HAP-1 (cell line): Measurements from ENCODE around the gene PHTF1.

Experiments
- DNase-seq, 2 experiments: peaks; one replicate each; pipeline ENCODE4 v3.0.0-alpha.2; 2016 to 2020; ENCODE audit warnings: low spot score in 2 of 2
- H3K27me3 ChIP-seq: fragments of 250-450 bp; sonication (Bioruptor Pico); 2 replicates; pipeline ENCODE4 v1.5.1; 2020; ENCODE audit warnings: low read depth, mild to moderate bottlenecking, moderate library complexity
- H3K36me3 ChIP-seq: fragments of 250-450 bp; sonication (Bioruptor Pico); replicated peaks from 2 replicates; pipeline ENCODE4 v1.5.1; 2020; ENCODE audit warnings: mild to moderate bottlenecking
- H3K4me1 ChIP-seq: fragments of 250-450 bp; sonication (Bioruptor Pico); 2 replicates; pipeline ENCODE4 v1.5.1; 2020; ENCODE audit warnings: mild to moderate bottlenecking
- H3K4me3 ChIP-seq: fragments of 250-450 bp; sonication (Bioruptor Pico); 2 replicates; pipeline ENCODE4 v1.5.1; 2020; ENCODE audit warnings: mild to moderate bottlenecking, moderate library complexity
- H3K9me3 ChIP-seq: fragments of 250-450 bp; sonication (Bioruptor Pico); 2 replicates; pipeline ENCODE4 v1.5.1; 2020; ENCODE audit warnings: mild to moderate bottlenecking, moderate library complexity
- in situ Hi-C: fragments of 300-500 bp; cut with MboI; formaldehyde crosslinking; loops from 3 replicates; pipeline ENCODE4 v1.14.3; 2020; ENCODE audit warnings: low sequenced_read_pairs, inconsistent platforms, mixed read lengths

PHTF1 gene

GRCh38 chr1:113787663-113788062, 28.4 kb upstream of the PHTF1 start:
- Histone ChIP-seq H3K4me1 (no peaks in the 10 kb centered on the region; the same call in 1 of the 2 replicates), H3K4me3 (no peak overlapping the region), H3K9me3 (no peaks in the 10 kb centered on the region), H3K27me3 (no peaks in the 10 kb centered on the region), H3K36me3 (no peaks in the 10 kb centered on the region; the same call in 1 of the 2 replicates)
- no peak for DNase-seq
- in situ Hi-C loops = no loop called here

DNA sequence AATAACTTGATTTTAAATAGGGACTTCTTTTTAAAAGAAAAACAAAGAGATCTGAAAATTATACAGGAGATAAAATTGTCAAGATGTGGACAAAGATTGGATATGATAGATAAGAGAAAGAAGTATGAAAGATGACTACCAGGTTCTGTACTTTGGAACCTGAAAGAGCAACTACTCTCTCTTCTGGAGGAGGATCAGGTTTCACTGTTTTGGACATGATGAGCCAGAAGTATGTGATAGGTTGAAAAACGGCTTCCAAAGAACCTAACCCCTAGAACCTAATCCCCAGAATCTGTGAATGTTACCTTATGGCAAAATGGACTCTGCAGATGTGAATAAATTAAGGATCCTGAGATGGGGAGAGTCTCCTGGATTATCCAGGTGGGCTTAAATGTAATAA, 26.8 kb upstream of the PHTF1 start:
- H3K27me3 ChIP-seq = no peaks in the 10 kb centered on the region

DNA sequence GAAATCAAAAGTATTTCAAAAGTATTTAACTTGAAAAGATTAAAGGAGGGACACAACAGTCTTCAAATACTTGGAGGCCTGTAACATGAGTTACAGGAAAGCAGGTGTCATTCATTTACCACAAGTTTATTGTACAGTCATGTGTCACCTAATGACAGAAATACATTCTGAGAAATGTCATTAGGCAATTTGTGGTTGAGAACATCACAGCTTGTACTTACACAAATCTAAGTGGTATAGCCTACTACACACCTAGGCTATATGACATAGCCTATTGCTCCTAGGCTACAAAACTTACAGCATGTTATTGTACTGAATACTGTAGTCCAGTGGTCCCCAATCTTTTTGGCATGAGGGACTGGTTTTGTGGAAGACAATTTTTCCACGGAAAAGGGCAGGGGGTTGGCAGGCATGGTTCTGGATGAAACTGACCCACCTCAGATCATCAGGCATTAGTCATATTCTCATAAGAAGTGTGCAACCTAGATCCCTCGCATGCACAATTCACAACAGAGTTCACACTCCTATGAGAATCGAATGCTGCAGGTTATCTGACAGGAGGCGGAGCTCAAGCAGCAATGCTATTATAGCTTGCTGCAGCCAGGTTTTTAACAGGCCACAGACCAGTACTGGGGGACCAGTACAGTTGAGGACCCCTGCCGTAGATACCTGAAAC, 25.0 kb upstream of the PHTF1 start:
- in situ Hi-C loops = no loop called here
- Histone ChIP-seq H3K27me3 (no peaks in the 10 kb centered on the region), H3K4me1 (no peaks in the 10 kb centered on the region; the same call in 1 of the 2 replicates), H3K36me3 (no peaks in the 10 kb centered on the region; the same call in 1 of the 2 replicates), H3K9me3 (no peaks in the 10 kb centered on the region), H3K4me3 (no peak overlapping the region)
- no peak for DNase-seq

More for the DNA sequence above, 26.8 kb upstream of the PHTF1 start:
- Histone ChIP-seq H3K9me3 (no peaks in the 10 kb centered on the region), H3K4me3 (no peak overlapping the region), H3K4me1 (no peaks in the 10 kb centered on the region; the same call in 1 of the 2 replicates), H3K36me3 (no peaks in the 10 kb centered on the region; the same call in 1 of the 2 replicates)
- DNase-seq = no peak
- in situ Hi-C loops = no loop called here

GRCh38 chr1:113783254-113784103, 24.2 kb upstream of the PHTF1 start:
- in situ Hi-C loops = no loop called here
- DNase-seq = no peak
- Histone ChIP-seq H3K4me3 (no peak overlapping the region), H3K4me1 (no peaks in the 10 kb centered on the region; the same call in 1 of the 2 replicates), H3K9me3 (no peaks in the 10 kb centered on the region), H3K36me3 (no peaks in the 10 kb centered on the region; the same call in 1 of the 2 replicates), H3K27me3 (no peaks in the 10 kb centered on the region)

DNA sequence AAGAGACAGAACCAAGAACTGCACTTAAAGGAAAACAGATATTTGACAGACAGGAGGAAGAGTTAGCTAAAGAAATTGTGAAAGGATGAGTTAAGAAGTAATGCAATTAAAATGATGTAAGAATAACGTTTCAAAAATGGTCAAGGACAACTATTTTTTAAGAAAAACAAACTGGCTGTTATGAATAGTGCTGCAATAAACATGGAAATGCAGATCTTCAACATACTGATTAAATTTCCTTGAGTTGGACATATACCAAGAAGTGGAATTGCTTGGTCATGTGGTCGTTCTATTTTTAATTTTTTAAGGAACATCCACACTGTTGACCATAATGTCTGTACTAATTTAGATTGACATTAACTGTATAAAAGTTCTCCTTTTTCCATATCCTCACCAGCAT, 23.1 kb upstream of the PHTF1 start:
- Histone ChIP-seq H3K9me3 (no peaks in the 10 kb centered on the region), H3K27me3 (no peaks in the 10 kb centered on the region), H3K4me1 (no peaks in the 10 kb centered on the region; the same call in 1 of the 2 replicates), H3K4me3 (no peak overlapping the region), H3K36me3 (no peaks in the 10 kb centered on the region)
- no peak for DNase-seq
- in situ Hi-C loops = no loop called here

DNA sequence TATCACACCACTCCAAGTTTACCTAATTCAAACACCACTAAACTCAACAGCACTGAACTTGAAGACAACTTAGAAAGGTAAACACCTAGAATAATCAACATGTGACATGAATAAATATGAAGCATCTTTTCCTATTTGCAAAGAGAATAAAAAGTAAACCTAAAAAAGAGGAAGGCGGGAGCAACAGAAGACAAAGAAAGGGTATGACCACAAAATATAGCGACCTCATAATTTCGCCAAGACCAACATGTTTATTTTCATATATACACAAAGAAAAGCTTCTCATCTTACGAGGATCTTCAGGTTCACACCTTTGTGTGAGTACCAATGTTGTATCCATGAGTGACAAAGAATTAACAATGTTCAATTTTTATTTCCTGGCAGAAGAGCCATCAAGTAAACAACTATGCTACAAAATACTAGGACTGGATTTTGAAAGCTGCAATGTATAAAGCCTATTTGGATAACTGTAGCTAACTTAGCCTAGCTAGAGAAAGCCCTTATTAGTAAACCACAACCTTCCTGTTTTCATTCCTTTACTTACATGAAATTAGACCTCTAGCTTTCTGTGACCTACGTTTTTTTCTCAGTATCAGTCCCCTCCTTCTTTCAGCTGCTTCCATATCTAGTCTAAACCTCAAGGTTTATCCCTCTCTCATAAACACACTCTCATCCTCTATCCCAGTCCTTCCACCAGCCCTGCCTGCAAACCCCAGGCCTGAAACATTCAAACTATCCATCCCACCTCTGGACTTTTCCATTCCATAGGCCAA, 21.3 kb upstream of the PHTF1 start:
- Histone ChIP-seq H3K4me3 (no peak overlapping the region), H3K9me3 (no peaks in the 10 kb centered on the region), H3K4me1 (no peaks in the 10 kb centered on the region; the same call in 1 of the 2 replicates), H3K36me3 (peaks cover 3% of the 10 kb centered on the region; the same call in 1 of the 2 replicates), H3K27me3 (no peaks in the 10 kb centered on the region)
- DNase-seq = no peak
- in situ Hi-C loops = no loop called here

- Histone ChIP-seq H3K4me1 (no peaks in the 10 kb centered on the region; the same call in 1 of the 2 replicates), H3K36me3 (peaks cover 3% of the 10 kb centered on the region; the same call in 1 of the 2 replicates), H3K4me3 (no peak overlapping the region), H3K27me3 (no peaks in the 10 kb centered on the region), H3K9me3 (no peaks in the 10 kb centered on the region)
- no peak for DNase-seq
- in situ Hi-C loops = no loop called here
These were observed 20.3 kb upstream of the PHTF1 start for GRCh38 chr1:113779542-113779941.

DNA sequence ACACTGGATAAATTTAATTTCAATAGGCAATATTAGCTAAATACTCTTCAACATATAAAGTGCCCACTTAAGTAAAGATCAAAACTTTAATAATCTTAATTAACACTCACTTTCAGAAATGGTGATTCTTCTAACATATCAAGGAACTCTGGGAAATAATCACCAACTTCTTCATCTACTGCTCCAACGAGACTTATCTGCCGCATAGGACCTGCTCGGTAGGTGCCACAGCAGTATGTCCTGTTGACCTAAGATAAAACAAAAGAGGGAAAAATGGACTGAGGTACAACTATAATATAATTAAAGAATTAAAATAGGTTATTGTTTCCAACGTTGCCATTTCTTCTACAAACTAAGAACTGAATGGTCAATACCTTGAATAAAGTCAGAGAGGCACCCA, 18.3 kb upstream of the PHTF1 start:
- H3K36me3 ChIP-seq = peaks cover 3% of the 10 kb centered on the region; the same call in 1 of the 2 replicates
- in situ Hi-C loops = no loop called here
- no peak for DNase-seq
- H3K4me1 ChIP-seq = peaks cover 5% of the 10 kb centered on the region
- no peak overlapping the region for H3K4me3 ChIP-seq
- H3K27me3 ChIP-seq = no peaks in the 10 kb centered on the region
- no peaks in the 10 kb centered on the region for H3K9me3 ChIP-seq

- in situ Hi-C loops = no loop called here
- H3K9me3 ChIP-seq = no peaks in the 10 kb centered on the region
- peaks cover 45% of the 10 kb centered on the region for H3K4me1 ChIP-seq
- H3K27me3 ChIP-seq = no peaks in the 10 kb centered on the region
- no peak overlapping the region for H3K4me3 ChIP-seq
- peaks cover 13% of the 10 kb centered on the region for H3K36me3 ChIP-seq
- no peak for DNase-seq
These were observed 10.7 kb upstream of the PHTF1 start for GRCh38 chr1:113770031-113770430.

DNA sequence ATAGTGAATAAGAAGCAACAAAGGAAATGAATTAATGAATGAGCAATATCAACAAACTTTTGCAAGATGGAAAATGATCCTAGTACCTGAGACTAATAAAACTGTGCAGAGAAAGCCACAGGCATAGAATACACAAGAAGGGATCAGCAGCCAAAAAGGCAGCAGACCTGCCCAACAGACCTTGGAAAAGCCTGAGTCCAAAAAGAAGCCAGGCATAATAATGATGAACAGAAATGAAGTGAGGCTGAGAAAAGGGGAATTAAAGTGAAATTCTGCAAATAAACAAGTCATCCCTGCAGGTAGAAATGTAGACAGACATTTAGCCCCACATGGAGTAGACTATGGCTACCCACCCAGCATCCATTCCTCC, 10.3 kb upstream of the PHTF1 start:
- Histone ChIP-seq H3K36me3 (peaks cover 13% of the 10 kb centered on the region), H3K4me3 (no peak overlapping the region), H3K27me3 (no peaks in the 10 kb centered on the region), H3K4me1 (peaks cover 45% of the 10 kb centered on the region), H3K9me3 (no peaks in the 10 kb centered on the region)
- in situ Hi-C loops = no loop called here
- no peak for DNase-seq

GRCh38 chr1:113768916-113769600, 9.8 kb upstream of the PHTF1 start:
- H3K27me3 ChIP-seq = no peaks in the 10 kb centered on the region
- H3K4me1 ChIP-seq = peaks cover 48% of the 10 kb centered on the region
- in situ Hi-C loops = no loop called here
- no peaks in the 10 kb centered on the region for H3K9me3 ChIP-seq
- no peak overlapping the region for H3K4me3 ChIP-seq
- peaks cover 13% of the 10 kb centered on the region for H3K36me3 ChIP-seq
- peak; percentile 50 to 89 for DNase-seq

DNA sequence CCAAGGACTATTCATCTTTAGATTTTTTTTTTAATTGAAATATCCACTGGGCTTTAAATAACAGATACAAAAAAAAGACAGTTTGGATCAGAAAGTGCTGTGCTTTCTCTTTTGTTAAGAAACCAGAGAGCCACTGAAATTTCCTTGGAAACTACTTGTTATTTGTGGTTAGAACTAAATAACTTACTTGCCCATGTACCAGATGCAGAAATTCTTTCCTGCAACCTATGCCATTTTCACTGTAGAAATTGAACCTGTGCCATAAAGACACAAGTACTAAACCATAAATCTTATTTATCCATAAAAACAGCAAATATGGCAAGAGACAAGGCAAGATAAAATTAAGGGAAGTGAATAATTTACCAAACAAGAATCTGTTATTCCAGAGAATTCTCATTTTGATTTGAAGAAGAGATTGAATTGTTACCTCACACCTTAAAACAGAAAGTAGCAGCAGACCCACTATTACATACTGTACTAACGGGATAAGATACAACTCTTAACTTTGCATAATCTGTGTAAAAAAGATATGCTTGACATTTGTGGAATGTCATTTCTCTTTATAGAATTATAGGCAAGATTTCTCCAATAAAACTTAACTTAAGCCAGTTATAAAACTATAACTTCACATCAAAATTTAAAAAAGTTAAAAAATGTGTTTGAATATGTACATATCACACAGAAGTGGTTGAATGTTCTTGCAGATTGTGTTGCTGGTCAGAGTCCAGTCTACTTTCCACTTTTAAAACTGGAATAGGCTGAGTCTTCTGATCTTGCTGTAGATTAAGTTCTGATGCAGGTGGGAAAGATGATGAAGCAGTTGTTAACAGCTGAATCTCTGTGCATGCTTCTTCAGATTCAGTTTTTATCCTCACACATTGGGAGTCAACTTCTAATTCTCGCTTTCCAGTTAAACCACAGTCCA, 6.3 kb upstream of the PHTF1 start:
- Histone ChIP-seq H3K9me3 (no peaks in the 10 kb centered on the region), H3K27me3 (no peaks in the 10 kb centered on the region), H3K4me1 (peaks cover 51% of the 10 kb centered on the region), H3K36me3 (peaks cover 16% of the 10 kb centered on the region), H3K4me3 (no peak overlapping the region)
- DNase-seq = no peak
- in situ Hi-C loops = no loop called here
